ENCODE data around the gene KLRG1. TPM values are rescaled to one million over a fixed set of nuclear protein-coding genes. Genes with fewer than 3 reads are reported as not detected.

Gene KLRG1
- polyA plus RNA-seq, 2 of the 4 experiments (the other 2 are of a cell fraction), result 5.1 to 9.4 TPM

- H3K27ac ChIP-seq, result no peak overlapping the region
- H3K4me3 ChIP-seq, result no peak overlapping the region
- TF ChIP-seq, protein P1, sequence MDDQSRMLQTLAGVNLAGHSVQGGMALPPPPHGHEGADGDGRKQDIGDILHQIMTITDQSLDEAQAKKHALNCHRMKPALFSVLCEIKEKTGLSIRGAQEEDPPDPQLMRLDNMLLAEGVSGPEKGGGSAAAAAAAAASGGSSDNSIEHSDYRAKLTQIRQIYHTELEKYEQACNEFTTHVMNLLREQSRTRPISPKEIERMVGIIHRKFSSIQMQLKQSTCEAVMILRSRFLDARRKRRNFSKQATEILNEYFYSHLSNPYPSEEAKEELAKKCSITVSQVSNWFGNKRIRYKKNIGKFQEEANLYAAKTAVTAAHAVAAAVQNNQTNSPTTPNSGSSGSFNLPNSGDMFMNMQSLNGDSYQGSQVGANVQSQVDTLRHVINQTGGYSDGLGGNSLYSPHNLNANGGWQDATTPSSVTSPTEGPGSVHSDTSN (IDR thresholded peaks at IDR 0.05), result no peak
- TF ChIP-seq EHMT2 (IDR thresholded peaks at IDR 0.05; ENCODE audit: low read depth) (no peak), NPAS2 (CRISPR knock-in tag; IDR thresholded peaks at IDR 0.05; ENCODE audit: borderline replicate concordance) (no peak), CHD4 (IDR thresholded peaks at IDR 0.05; ENCODE audit: borderline replicate concordance) (no peak), BHLHE40 (IDR thresholded peaks at IDR 0.05; ENCODE audit: low read depth, low read length) (no peak), CBX2 (IDR thresholded peaks at IDR 0.05; ENCODE audit: borderline replicate concordance, low read depth) (no peak), SMC3 (IDR thresholded peaks at IDR 0.05) (no peak), ZFP36 (IDR thresholded peaks at IDR 0.05; ENCODE audit: borderline replicate concordance, partially characterized antibody) (no peak)
- TF ChIP-seq, protein P2, sequence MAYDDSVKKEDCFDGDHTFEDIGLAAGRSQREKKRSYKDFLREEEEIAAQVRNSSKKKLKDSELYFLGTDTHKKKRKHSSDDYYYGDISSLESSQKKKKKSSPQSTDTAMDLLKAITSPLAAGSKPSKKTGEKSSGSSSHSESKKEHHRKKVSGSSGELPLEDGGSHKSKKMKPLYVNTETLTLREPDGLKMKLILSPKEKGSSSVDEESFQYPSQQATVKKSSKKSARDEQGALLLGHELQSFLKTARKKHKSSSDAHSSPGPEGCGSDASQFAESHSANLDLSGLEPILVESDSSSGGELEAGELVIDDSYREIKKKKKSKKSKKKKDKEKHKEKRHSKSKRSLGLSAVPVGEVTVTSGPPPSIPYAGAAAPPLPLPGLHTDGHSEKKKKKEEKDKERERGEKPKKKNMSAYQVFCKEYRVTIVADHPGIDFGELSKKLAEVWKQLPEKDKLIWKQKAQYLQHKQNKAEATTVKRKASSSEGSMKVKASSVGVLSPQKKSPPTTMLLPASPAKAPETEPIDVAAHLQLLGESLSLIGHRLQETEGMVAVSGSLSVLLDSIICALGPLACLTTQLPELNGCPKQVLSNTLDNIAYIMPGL (CRISPR knock-in tag; IDR thresholded peaks at IDR 0.05; ENCODE audit: borderline replicate concordance), result no peak
- ATAC-seq (no peak), FAIRE-seq (no peak), DNase-seq (ENCODE audit: low read depth in 1 of 2, low spot score in 1 of 2) (no peak)
- POLR2A ChIA-PET, result no interaction called here
- no peak overlapping the region for H3K4me2 ChIP-seq
- CTCF ChIA-PET, result no interaction called here
- H3K4me1 ChIP-seq, result no peaks in the 10 kb centered on the region
- H3K9me3 ChIP-seq, result no peaks in the 10 kb centered on the region
- 61% methylated on average over 4 of the region's 4 CpGs for WGBS (ENCODE audit: missing lambda C conversion rate)
These were observed 11.9 kb downstream of the KLRG1 start for GRCh38 chr12:9001233-9001632.

DNA sequence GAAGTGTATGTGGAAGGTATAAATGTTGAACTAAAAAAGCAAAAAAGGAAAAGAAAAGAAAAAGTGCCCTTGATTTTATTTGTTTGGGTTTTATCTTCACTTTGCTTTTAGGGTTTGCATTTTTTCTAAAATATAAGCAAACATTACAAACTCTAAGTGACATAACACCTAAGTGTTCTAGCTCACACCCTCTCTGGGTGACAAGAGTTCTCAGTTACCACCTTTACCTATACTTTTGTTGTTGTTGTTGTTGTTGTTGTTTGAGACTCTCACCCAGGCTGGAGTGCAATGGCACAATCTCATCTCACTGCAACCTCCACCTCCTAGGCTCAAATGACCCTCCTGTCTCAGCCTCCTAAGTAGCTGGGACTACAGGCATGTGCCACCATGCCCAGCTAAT, 13.0 kb downstream of the KLRG1 start:
- DNase-seq (ENCODE audit: low read depth in 1 of 2, low spot score in 1 of 2) (no peak), ATAC-seq (no peak), FAIRE-seq (no peak)
- Histone ChIP-seq H3K4me2 (no peak overlapping the region), H3K27ac (no peak overlapping the region), H3K9me3 (no peaks in the 10 kb centered on the region), H3K4me3 (no peak overlapping the region), H3K4me1 (no peaks in the 10 kb centered on the region)
- CTCF ChIA-PET, result no interaction called here
- POLR2A ChIA-PET, result no interaction called here
- TF ChIP-seq FOXS1 (CRISPR knock-in tag; IDR thresholded peaks at IDR 0.05), result no peak
- no peak for TF ChIP-seq HOXB5 (CRISPR knock-in tag; IDR thresholded peaks at IDR 0.05)

DNA sequence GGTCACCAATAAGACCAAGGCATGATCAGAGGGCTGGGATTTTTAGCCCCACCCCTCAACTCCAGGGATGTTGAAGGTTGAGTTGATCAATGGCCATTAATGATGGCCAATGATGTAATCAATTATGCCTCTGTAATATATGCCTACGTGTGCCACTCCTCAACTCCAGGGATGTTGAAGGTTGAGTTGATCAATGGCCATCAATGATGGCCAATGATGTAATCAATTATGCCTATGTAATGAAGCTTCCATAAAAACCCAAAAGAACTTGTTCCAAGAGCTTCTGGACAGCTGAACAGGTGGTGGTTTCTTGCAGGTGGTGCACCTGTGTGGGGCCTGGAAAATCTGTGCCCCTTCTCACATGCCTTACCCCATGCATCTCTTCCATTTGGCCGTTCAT, 33.2 kb downstream of the KLRG1 start:
- Histone ChIP-seq H3K4me1 (no peaks in the 10 kb centered on the region), H3K27ac (no peak overlapping the region), H3K4me3 (no peak overlapping the region), H3K9me3 (peaks cover 15% of the 10 kb centered on the region; the same call in 1 of the 3 replicates), H3K4me2 (no peak overlapping the region)
- CTCF ChIA-PET, result interaction anchor here (0.7 to 2.2 kb wide), 4 partner anchors 16 to 365 kb away, joined by 3 to 10 read pairs (median 4); no protein-coding TSS in a partner anchor
- FAIRE-seq (no peak), DNase-seq (ENCODE audit: low read depth in 1 of 2, low spot score in 1 of 2) (no peak), ATAC-seq (no peak)
- TF ChIP-seq NFE2L2 (conservative IDR thresholded peaks at IDR 0.05; ENCODE audit: low read length), result no peak
- POLR2A ChIA-PET, result no interaction called here
- 23% methylated on average over 2 of the region's 2 CpGs for WGBS (ENCODE audit: missing lambda C conversion rate)

GRCh38 chr12:9024512-9024911, 35.2 kb downstream of the KLRG1 start:
- ATAC-seq (no peak), FAIRE-seq (no peak), DNase-seq (ENCODE audit: low read depth in 1 of 2, low spot score in 1 of 2) (no peak)
- POLR2A ChIA-PET, result no interaction called here
- Histone ChIP-seq H3K4me3 (no peak overlapping the region), H3K4me1 (no peaks in the 10 kb centered on the region), H3K9me3 (no peaks in the 10 kb centered on the region), H3K27ac (no peak overlapping the region), H3K4me2 (no peak overlapping the region)
- CTCF ChIA-PET, result interaction anchor here (0.5 to 1.0 kb wide), 2 partner anchors 36 to 267 kb away, joined by 3 to 4 read pairs; no protein-coding TSS in a partner anchor
- 41% methylated on average over 2 of the region's 2 CpGs for WGBS (ENCODE audit: missing lambda C conversion rate)
- TF ChIP-seq ATOH8 (CRISPR knock-in tag; IDR thresholded peaks at IDR 0.05; ENCODE audit: low read depth) (no peak), MAFK (IDR thresholded peaks at IDR 0.05; ENCODE audit: partially characterized antibody) (no peak), EP300 (IDR thresholded peaks at IDR 0.05) (no peak), USF2 (IDR thresholded peaks at IDR 0.05) (no peak), CHD2 (IDR thresholded peaks at IDR 0.05; ENCODE audit: low read length, partially characterized antibody) (no peak), RARB (CRISPR knock-in tag; IDR thresholded peaks at IDR 0.05) (no peak), NR3C1 (IDR thresholded peaks at IDR 0.05) (no peak), ESRRA (IDR thresholded peaks at IDR 0.05; ENCODE audit: borderline replicate concordance, low read length) (no peak)
- TF ChIP-seq, protein P3, sequence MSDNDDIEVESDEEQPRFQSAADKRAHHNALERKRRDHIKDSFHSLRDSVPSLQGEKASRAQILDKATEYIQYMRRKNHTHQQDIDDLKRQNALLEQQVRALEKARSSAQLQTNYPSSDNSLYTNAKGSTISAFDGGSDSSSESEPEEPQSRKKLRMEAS (IDR thresholded peaks at IDR 0.05), result no peak
